GM10847 (cell line): ENCODE results near the gene NODAL.

Source experiments
- POLR2A ChIP-seq: IDR thresholded peaks from 2 replicates; pipeline ENCODE4 v1.6.1; 2011; ENCODE audit not compliant: insufficient read length; ENCODE audit errors: extremely low read depth

NODAL gene

DNA sequence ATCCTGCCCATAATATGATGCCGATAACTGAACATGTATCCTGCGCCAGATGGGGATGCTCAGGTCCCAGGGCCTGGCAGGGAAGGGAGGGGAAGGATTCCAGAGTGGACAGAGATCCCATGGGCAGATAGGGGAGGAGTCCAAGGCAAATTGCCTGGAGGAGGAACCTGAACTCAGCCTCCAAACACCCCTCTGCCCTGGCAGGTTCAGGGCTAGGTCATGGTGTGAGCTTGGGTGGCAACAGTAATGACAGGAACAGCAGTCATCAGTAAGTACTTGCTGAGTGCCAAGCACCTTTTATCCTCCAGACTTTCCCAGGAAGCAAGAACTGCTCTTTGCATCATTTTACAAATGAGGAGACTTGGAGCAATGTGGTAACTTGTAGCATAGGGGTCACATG, 33.3 kb upstream of the NODAL start:
- no peak for TF ChIP-seq POLR2A

GRCh38 chr10:70472799-70473454, 31.4 kb upstream of the NODAL start:
- no peak for TF ChIP-seq POLR2A

DNA sequence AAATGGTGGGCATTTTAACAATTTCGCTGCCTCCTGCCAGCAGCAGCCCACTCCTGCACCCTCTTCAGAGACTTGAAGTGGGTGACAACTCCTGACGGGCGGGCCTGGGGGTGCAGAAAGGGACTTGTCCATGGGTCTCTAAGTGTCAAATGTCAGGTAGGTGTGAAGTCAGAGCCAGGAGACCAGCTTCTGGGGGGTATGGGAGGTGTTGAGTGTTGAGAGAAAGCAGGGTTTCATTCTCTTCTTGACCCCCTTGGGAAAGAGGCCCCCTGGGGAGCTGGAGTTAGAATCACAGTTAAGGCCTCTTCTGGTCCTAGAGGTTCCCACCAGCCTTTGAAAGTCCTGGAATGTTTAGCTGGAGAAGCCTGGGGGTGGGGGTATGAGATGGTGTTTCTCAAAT, 25.5 kb upstream of the NODAL start:
- TF ChIP-seq POLR2A = no peak

- TF ChIP-seq POLR2A = no peak
Observed at GRCh38 chr10:70465832-70466231, 24.4 kb upstream of the NODAL start.

DNA sequence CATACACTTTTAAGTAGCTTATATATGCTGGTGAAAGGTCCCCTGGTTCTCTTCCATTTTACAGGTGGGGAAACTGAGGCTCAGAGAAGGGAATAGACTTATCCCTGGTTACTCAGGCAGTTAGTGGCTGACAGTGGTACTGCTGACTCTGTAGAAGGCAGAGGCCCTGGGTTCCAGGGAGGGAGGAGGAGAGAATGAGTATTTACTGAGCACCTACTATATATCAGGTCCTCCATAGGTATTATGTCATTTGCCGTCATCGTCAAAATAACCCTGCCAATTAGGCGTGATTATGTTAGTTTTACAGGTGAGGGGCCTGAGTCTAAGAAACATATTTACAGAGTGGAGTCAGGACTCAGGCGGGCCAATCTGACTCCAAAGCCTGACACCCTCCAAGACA, 23.8 kb upstream of the NODAL start:
- TF ChIP-seq POLR2A = no peak

DNA sequence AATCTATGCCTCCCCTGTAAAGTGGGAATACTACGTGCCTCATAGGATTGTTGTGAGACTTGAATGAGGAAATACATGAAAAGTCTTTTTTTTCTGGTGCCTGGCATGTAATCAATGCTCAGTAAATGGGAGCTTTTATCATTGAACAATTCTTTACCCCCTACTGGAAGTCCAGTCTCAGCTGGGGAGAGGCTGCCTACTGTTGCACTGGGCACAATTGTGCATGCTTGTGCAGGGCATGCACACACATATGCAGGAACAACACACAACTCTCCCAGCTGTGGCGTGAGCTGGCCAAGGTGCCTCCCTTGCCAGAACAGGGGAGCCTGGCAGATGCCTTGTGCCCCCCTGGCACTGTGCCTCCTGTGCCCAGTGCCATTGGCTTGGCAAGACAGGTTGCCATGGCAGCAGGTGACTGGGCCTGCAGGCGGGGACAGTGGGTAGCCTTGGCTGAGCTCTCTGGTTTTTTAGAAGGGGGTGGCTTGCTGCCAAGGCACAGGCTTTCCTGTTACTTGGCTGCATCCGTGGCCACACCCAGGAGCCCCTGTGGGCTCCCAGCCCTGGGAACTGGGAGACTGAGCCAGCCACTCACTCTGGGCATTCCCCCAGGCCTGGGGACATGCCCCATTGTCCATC, 21.0 kb upstream of the NODAL start:
- no peak for TF ChIP-seq POLR2A

GRCh38 chr10:70461397-70462348, 20.2 kb upstream of the NODAL start:
- TF ChIP-seq POLR2A = no peak

GRCh38 chr10:70459774-70460490, 18.5 kb upstream of the NODAL start:
- TF ChIP-seq POLR2A = no peak

DNA sequence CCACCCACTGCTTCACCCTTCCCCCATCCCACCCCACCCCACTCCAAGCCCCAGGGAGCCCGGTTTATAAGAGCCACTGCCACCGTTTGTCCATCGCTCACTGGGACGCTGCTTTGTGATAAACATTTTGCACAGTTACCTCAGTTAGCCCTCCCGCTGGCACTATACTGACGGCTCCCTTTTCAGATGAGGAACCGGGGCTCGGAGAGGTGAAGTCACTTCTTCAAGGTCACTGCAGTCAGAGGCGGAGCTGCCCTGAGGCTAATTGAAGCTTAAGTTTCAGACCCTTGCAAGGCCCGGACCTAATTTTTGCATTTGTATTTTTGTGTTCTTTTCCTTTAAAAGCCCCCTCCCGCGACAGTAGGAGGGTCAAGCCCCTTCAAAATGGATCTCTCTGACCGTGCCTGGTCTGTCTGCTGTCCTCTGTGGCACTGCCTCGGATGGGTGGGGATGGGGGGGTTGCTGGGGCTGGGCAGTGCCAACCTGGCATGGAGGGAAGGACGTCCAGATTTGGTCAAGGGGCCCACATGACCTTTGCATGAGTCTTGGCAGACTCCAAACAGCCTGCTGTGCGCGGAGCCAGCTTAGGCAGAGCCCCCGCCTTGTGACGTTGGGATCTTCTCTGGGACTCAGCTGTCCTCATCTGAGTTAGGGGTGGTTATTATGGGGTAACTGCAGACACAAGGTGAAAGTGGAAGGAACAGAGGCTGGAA, 17.7 kb upstream of the NODAL start:
- no peak for TF ChIP-seq POLR2A

- no peak for TF ChIP-seq POLR2A
Observed at GRCh38 chr10:70458329-70459060, 17.0 kb upstream of the NODAL start.

- TF ChIP-seq POLR2A = no peak
Observed at GRCh38 chr10:70457759-70458305, 16.4 kb upstream of the NODAL start.

DNA sequence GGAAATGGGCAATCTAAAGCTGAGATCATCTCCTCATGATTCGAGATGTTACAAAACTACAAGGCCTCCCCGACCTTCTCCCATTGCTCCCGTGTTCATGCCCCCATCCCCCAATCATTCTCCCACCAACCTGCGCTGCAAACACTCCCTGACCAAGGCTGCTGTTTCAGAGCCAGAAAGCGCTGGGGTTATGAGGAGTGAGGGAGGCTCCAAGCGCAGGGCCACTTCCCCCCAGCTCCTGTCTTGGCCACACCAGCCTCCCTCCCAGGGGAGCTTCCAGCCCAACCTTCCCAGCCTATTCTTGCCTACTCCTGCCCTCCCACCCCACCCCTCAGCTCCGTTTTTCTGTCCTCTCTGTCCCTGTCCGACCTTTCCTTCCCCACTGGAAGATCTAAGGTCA, 14.7 kb upstream of the NODAL start:
- no peak for TF ChIP-seq POLR2A

- no peak for TF ChIP-seq POLR2A
Observed at GRCh38 chr10:70455213-70455630, 13.7 kb upstream of the NODAL start.

DNA sequence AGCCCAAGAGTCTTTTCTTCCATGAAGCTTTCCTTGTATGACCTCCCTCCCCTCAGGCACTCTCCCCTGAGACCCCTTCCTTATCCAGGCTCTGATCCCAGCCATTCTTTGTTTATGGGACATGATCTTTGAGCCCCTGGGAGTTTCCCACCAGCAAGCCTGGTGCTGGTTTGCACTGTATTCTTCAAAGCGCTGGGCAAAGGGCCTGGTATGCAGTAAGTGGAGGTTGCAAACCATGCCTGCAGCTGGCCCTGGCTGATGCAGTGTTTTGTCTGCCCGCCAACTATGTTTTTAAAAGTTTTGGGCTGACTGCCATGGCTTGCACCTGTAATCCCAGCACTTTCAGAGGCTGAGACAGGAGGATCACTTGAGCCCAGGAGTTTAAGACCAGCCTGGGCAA, 6.8 kb upstream of the NODAL start:
- TF ChIP-seq POLR2A = no peak
